ENCODE data around the gene CDC5L.
"Not testable (repeated sequence)": the region's sequence is repeated elsewhere in the genome, so short reads cannot be mapped to it uniquely, and the experiment has no call there.

CDC5L gene

DNA sequence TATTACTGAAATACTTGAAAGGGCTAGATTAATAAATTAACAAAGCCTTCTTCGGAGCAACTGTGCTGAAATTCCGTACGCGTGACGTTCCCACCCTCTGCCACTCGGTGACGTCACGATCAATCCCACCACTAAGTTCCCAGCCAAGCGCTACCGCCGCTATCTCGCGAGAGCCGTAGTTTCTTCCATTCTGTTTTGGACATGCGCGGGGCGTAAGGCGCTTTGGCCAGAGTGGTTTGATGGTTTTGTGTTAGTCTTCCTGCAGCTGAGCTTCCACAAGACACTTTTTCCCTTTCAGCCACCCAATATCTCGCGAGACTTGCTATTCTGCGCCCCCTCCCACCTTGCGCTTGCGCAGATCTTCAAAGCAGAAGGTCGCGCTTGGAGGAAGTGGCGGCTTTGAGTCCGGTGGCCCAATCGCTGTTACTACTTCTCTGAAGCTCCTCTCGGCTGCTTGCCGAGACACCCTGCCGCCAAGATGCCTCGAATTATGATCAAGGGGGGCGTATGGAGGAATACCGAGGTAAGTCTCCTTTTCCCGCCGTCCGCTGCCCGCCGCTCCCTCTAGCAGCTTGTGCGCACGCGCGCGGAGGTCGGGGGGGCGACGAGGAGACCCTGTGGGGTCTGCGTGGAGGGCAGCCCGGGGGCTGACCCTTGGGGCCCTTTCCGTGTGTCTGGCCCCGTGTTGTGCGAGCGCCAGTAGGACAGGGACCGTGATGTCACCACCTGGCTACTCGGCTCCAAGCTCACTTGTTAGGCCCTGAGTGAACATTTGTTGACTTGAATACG, at the start of gene CDC5L:
Gene CDC5L (plus strand): TSS at position 361 of the 789 bp plus-strand sequence. CDS start 118 bp downstream, at position 479.
- Histone ChIP-seq H3K9ac (ENCODE audit: low read length in 2 of 2) (peak within 1 kb of the TSS; percentile 93 to 94), H3K4me3 (ENCODE audit: low read length in 2 of 2) (peak within 1 kb of the TSS; percentile 94 to 95), H3K27ac (ENCODE audit: low read length) (peak within 1 kb of the TSS; percentile 97), H3K27me3 (ENCODE audit: control insufficient read depth in 1 of 2, insufficient read depth in 2 of 2, low read length in 2 of 2) (no peaks in the 10 kb centered on the region), H3K36me3 (ENCODE audit: control insufficient read depth in 2 of 2, insufficient read depth in 2 of 2, low read length in 2 of 2) (peaks cover 4 to 8% of the 10 kb centered on the region in 2 donors), H3K4me1 (ENCODE audit: control insufficient read depth, insufficient read depth, low read length) (peaks cover 14% of the 10 kb centered on the region), H3K9me3 (ENCODE audit: control insufficient read depth in 2 of 2, low read length in 2 of 2) (no peaks in the 10 kb centered on the region)

DNA sequence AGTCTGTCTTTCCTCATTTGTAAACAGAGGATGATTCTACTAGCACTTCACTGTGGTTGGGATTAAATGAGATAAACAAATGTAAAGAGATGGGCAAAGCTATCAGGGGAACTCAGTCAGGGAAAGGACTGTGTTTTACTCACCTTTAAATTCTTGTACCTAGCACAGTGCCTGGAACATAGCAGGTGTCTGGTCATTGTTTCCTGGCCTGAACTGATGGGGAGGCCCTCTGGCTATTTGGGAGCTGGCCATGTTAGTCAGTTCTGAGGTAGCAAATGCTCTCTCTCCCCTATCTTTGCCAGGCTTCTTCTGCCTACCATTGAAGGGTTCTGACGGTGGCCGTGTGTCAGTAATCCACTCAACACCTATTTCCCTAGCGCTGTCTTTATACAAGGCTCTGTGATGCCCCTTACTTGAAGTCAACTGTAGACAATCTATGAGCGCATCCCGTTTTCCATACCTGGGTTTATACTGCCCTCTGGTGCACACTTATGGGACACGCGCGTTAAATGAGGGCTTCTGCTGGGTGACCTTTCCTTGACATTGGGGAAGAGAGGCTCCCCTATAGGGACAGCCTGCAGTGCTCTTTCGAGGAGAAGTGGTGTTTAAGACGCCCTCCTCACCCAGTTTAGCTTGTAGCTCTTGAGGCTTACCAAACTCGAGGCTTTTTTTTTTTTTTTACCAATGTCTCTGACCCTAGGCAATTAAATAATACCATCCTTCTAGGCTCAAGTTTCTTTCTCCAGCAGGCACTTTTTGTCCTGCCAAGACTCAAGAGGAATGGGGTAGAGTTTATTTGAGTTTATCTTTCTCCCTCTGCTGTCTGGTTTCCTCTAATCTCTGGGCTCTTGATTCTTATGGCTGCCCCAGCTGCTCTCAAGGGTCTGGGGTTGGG, 49.0 kb upstream of the CDC5L start:
- H3K4me3 ChIP-seq (ENCODE audit: low read length in 2 of 2) = no peak overlapping the region
- H3K27ac ChIP-seq (ENCODE audit: low read length) = no peak overlapping the region

DNA sequence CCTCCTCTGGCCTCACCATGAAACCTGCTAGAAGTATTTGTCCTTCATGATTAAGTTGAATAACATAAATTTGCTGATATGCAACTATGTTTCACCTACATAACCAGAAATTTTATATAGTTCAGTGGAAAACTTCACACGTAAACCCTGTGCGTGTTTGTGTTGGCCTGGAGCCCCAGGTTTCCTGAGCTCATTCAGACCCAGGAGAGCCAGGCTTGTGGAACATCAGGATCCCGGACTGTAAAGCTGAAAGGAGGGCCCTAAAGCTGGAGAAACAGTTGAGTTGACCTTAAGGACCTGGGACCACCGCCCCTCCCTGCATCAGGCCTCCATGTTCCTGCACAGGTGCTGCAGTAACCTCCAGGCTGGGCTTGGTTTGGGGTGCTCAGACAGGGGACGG, 48.2 kb upstream of the CDC5L start:
- H3K9me3 ChIP-seq (ENCODE audit: control insufficient read depth in 2 of 2, low read length in 2 of 2) = no peaks in the 10 kb centered on the region
- H3K4me3 ChIP-seq (ENCODE audit: low read length in 2 of 2) = no peak overlapping the region
- peaks cover 3% of the 10 kb centered on the region for H3K4me1 ChIP-seq (ENCODE audit: control insufficient read depth, insufficient read depth, low read length)
- no peaks in the 10 kb centered on the region for H3K36me3 ChIP-seq (ENCODE audit: control insufficient read depth in 2 of 2, insufficient read depth in 2 of 2, low read length in 2 of 2)
- H3K27me3 ChIP-seq (ENCODE audit: control insufficient read depth in 1 of 2, insufficient read depth in 2 of 2, low read length in 2 of 2) = peaks cover 19 to 24% of the 10 kb centered on the region in 2 donors
- no peak overlapping the region for H3K9ac ChIP-seq (ENCODE audit: low read length in 2 of 2)
- H3K27ac ChIP-seq (ENCODE audit: low read length) = no peak overlapping the region

More for the DNA sequence above, 49.0 kb upstream of the CDC5L start:
- Histone ChIP-seq H3K36me3 (ENCODE audit: control insufficient read depth in 2 of 2, insufficient read depth in 2 of 2, low read length in 2 of 2) (no peaks in the 10 kb centered on the region), H3K9me3 (ENCODE audit: control insufficient read depth in 2 of 2, low read length in 2 of 2) (no peaks in the 10 kb centered on the region), H3K4me1 (ENCODE audit: control insufficient read depth, insufficient read depth, low read length) (peaks cover 3% of the 10 kb centered on the region), H3K9ac (ENCODE audit: low read length in 2 of 2) (no peak overlapping the region), H3K27me3 (ENCODE audit: control insufficient read depth in 1 of 2, insufficient read depth in 2 of 2, low read length in 2 of 2) (peaks cover 15 to 23% of the 10 kb centered on the region in 2 donors)

DNA sequence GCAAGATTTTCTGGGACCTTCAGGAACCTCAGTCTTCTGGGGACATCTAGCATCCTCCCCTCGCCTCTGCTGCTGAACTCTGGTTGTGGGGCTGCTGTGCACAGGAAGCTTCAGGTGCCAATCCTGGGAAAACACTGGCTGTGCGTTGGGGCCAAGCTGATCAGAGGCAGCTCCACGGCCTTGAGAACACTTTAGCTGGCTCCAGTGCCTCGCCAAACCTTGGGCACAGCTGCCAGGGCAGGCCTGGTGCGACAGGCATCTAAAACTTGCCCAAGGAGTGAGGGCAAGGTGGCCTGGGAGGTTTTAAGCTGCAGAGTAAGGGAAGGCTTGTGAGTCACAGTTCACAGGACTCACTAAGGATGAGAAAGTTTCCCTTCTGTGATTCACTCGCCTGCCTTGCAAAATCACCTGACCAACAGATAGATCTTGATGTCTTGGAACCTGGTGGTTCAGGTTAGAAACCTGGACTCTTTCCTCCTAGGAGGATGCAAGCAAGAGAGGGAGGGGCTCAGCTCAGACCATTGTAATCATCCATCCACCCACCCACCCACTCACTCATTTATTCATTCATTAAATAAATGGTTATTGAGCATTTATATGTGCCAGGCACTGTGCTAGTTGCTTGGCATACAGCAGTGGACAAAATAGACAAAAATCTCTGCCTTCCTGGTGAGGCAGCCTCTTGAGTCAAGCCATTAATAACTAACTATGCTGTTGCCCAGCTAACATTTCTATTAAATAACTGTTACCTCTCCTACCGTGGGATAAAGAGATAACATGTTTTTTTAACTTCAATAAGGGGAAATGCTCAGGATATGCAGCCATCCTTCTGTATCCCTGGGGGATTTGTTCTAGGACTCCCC, 47.5 kb upstream of the CDC5L start:
- H3K4me3 ChIP-seq (ENCODE audit: low read length in 2 of 2) = no peak overlapping the region
- peaks cover 19 to 21% of the 10 kb centered on the region in 2 donors for H3K27me3 ChIP-seq (ENCODE audit: control insufficient read depth in 1 of 2, insufficient read depth in 2 of 2, low read length in 2 of 2)
- H3K27ac ChIP-seq (ENCODE audit: low read length) = no peak overlapping the region
- no peak overlapping the region for H3K9ac ChIP-seq (ENCODE audit: low read length in 2 of 2)
- H3K4me1 ChIP-seq (ENCODE audit: control insufficient read depth, insufficient read depth, low read length) = peaks cover 3% of the 10 kb centered on the region
- no peaks in the 10 kb centered on the region for H3K36me3 ChIP-seq (ENCODE audit: control insufficient read depth in 2 of 2, insufficient read depth in 2 of 2, low read length in 2 of 2)
- no peaks in the 10 kb centered on the region for H3K9me3 ChIP-seq (ENCODE audit: control insufficient read depth in 2 of 2, low read length in 2 of 2)

DNA sequence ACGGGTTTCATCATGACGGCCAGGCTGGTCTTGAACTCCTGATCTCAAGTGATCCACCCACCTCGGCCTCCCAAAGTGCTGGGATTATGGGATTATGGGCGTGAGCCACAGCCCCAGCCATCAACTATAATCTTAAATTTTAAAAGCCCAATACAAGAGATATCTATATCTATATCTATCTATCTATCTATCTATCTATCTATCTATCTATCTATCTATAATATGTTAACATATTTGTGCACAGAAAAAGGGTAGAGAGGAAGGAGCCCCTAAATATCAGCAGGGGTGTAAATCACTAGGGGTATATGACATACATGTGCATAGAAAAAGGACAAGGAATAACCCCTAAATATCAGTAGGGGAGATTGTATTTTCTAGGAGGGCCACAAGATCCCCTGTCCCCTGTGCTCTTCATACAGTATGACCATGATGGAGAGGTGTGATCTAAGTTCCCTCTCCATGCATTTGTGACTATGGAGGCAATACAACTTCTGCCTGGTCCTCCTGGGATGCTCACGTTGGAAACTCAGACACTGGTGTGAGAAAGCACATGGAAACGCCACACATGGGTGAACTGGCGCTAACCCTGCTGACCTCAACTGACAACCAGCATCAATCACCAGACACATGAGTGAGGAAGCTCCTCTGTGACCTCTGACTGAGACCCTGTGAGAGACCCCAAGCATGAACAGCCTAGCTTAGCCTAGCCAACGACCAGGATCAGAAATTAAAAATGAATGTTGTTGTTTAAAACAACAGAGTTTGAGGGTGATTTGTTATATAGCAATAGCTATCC, 46.2 kb upstream of the CDC5L start:
- peaks cover 3% of the 10 kb centered on the region for H3K4me1 ChIP-seq (ENCODE audit: control insufficient read depth, insufficient read depth, low read length)
- peaks cover 19 to 23% of the 10 kb centered on the region in 2 donors for H3K27me3 ChIP-seq (ENCODE audit: control insufficient read depth in 1 of 2, insufficient read depth in 2 of 2, low read length in 2 of 2)
- H3K9me3 ChIP-seq (ENCODE audit: control insufficient read depth in 2 of 2, low read length in 2 of 2) = no peaks in the 10 kb centered on the region
- no peak overlapping the region for H3K4me3 ChIP-seq (ENCODE audit: low read length in 2 of 2)
- no peaks in the 10 kb centered on the region for H3K36me3 ChIP-seq (ENCODE audit: control insufficient read depth in 2 of 2, insufficient read depth in 2 of 2, low read length in 2 of 2)
- no peak overlapping the region for H3K9ac ChIP-seq (ENCODE audit: low read length in 2 of 2)
- H3K27ac ChIP-seq (ENCODE audit: low read length) = no peak overlapping the region

DNA sequence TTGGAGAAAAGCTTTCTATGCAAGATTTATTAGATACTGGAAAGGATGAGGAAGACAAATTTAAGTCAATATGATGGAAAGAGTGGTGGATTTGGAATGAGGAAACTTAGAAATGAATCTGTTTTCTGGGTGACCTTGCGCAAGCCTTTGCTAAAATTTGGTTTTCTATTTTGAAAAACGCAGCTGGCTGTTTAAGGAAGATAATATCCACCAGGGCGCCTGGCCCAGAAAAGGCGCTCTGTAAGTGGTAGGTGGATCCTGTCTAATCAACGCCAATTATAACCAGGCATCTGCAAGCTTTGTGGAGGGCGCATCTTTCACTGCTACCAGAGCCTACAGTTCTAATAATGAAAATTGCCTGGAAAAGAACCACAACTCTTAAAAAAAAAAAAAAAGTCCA, 45.5 kb upstream of the CDC5L start:
- Histone ChIP-seq H3K4me1 (ENCODE audit: control insufficient read depth, insufficient read depth, low read length) (peaks cover 3% of the 10 kb centered on the region), H3K27ac (ENCODE audit: low read length) (no peak overlapping the region), H3K4me3 (ENCODE audit: low read length in 2 of 2) (peak overlapping the region; percentile 10 to 47), H3K36me3 (ENCODE audit: control insufficient read depth in 2 of 2, insufficient read depth in 2 of 2, low read length in 2 of 2) (no peaks in the 10 kb centered on the region), H3K27me3 (ENCODE audit: control insufficient read depth in 1 of 2, insufficient read depth in 2 of 2, low read length in 2 of 2) (peaks cover 19 to 20% of the 10 kb centered on the region in 2 donors), H3K9me3 (ENCODE audit: control insufficient read depth in 2 of 2, low read length in 2 of 2) (no peaks in the 10 kb centered on the region), H3K9ac (ENCODE audit: low read length in 2 of 2) (no peak overlapping the region)

DNA sequence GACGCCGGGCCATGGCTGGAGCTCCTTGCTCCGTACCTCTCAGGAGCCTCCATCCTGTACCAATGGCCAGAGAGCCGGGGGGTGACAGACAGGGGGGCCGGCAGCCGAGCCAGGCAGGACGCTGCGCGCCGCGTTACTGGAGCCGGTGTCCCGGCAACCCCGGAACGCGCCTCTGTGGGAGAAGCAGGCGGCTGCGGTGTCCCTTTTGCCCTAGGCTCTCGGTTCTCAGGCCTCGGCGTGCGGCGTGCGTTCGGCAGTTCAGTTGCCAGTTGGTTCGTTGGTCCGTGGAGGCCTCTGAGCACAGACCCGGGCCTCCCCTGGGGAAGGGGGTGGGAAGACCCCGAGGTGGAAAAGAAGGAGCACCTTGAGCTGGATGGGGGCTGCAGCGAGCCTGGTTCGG, 45.0 kb upstream of the CDC5L start, which contains the start of gene SPATS1:
Gene SPATS1 (plus strand): TSS at position 162 of the 400 bp plus-strand sequence. CDS start 446 bp downstream, outside the sequence.
- peaks cover 3% of the 10 kb centered on the region for H3K4me1 ChIP-seq (ENCODE audit: control insufficient read depth, insufficient read depth, low read length)
- H3K27ac ChIP-seq (ENCODE audit: low read length) = no peak within 1 kb of the TSS
- H3K9ac ChIP-seq (ENCODE audit: low read length in 2 of 2) = no peak within 1 kb of the TSS
- H3K9me3 ChIP-seq (ENCODE audit: control insufficient read depth in 2 of 2, low read length in 2 of 2) = no peaks in the 10 kb centered on the region
- peaks cover 19 to 20% of the 10 kb centered on the region in 2 donors for H3K27me3 ChIP-seq (ENCODE audit: control insufficient read depth in 1 of 2, insufficient read depth in 2 of 2, low read length in 2 of 2)
- H3K4me3 ChIP-seq (ENCODE audit: low read length in 2 of 2) = peak within 1 kb of the TSS; percentile 10 to 47
- H3K36me3 ChIP-seq (ENCODE audit: control insufficient read depth in 2 of 2, insufficient read depth in 2 of 2, low read length in 2 of 2) = no peaks in the 10 kb centered on the region

DNA sequence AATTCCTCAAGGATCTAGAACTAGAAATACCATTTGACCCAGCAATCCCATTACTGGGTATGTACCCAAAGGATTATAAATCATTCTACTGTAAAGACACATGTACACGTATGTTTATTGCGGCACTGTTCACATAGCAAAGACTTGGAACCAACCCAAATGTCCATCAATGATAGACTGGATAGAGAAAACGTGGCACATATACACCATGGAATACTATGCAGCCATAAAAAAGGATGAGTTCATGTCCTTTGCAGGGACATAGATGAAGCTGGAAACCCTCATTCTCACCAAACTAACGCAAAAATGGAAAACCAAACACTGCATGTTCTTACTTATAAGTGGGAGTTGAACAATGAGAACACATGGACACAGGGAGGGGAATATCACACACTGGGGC, 40.7 kb upstream of the CDC5L start:
- H3K4me3 ChIP-seq (ENCODE audit: low read length in 2 of 2); H3K4me1 ChIP-seq (ENCODE audit: control insufficient read depth, insufficient read depth, low read length); H3K36me3 ChIP-seq (ENCODE audit: control insufficient read depth in 2 of 2, insufficient read depth in 2 of 2, low read length in 2 of 2); H3K9me3 ChIP-seq (ENCODE audit: control insufficient read depth in 2 of 2, low read length in 2 of 2); H3K27ac ChIP-seq (ENCODE audit: low read length); H3K9ac ChIP-seq (ENCODE audit: low read length in 2 of 2): not testable (repeated sequence)
- H3K27me3 ChIP-seq (ENCODE audit: control insufficient read depth in 1 of 2, insufficient read depth in 2 of 2, low read length in 2 of 2) = peaks cover 15 to 17% of the 10 kb centered on the region in 2 donors

DNA sequence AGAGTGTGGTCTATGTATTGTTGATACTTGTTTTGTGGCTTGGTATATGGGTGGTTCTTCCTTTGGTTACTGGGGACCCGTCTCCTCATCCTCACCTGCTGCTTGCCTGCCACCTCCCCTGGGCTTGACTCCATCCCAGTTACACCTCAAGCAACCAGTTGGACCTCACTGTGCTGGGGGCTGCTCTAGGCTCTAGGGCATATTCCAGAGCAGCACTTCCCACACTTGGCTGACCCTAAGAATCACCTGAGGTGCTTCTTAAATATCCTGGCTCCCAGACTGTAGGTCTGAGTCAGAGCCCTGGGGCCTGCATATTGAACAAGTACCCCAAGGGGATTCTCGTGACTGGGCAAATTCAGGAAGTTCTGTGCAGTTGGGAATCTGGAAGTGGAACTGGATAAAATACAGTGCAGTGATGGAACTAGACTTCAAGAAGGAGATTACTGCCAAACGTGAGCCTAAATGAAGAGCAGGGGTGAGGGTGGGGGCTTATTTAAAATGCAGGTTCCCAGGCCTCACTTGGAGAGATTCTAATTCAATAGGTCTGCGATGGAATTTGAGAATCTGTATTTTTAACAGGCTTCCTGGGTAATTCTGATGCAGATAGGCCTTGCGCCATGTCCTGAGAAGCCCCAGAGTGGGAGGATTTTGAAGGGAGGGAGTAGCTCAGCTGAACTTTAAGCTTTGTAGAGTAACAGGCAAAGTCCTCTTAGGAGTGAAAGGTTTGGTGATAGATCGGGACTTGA, 37.4 kb upstream of the CDC5L start:
- Histone ChIP-seq H3K9ac (ENCODE audit: low read length in 2 of 2) (no peak overlapping the region), H3K4me1 (ENCODE audit: control insufficient read depth, insufficient read depth, low read length) (no peaks in the 10 kb centered on the region), H3K4me3 (ENCODE audit: low read length in 2 of 2) (no peak overlapping the region), H3K27ac (ENCODE audit: low read length) (no peak overlapping the region), H3K27me3 (ENCODE audit: control insufficient read depth in 1 of 2, insufficient read depth in 2 of 2, low read length in 2 of 2) (peaks cover 0 to 3% of the 10 kb centered on the region in 2 donors), H3K9me3 (ENCODE audit: control insufficient read depth in 2 of 2, low read length in 2 of 2) (no peaks in the 10 kb centered on the region), H3K36me3 (ENCODE audit: control insufficient read depth in 2 of 2, insufficient read depth in 2 of 2, low read length in 2 of 2) (no peaks in the 10 kb centered on the region)
